T-helper 1 cell (primary cell): ENCODE measurements around the gene SLC38A2.

ENCODE experiments used
- DNase-seq, 5 donors: peaks; one replicate each; pipeline ENCODE4 v3.0.0-alpha.2; 2012 to 2020
- total RNA-seq, 4 donors: gene quantifications; one replicate each; lab custom pipeline; 2026; lab: John Stamatoyannopoulos, UW

Gene SLC38A2
- 281 to 632 (median 384) reads per million in 4 donors for total RNA-seq

DNA sequence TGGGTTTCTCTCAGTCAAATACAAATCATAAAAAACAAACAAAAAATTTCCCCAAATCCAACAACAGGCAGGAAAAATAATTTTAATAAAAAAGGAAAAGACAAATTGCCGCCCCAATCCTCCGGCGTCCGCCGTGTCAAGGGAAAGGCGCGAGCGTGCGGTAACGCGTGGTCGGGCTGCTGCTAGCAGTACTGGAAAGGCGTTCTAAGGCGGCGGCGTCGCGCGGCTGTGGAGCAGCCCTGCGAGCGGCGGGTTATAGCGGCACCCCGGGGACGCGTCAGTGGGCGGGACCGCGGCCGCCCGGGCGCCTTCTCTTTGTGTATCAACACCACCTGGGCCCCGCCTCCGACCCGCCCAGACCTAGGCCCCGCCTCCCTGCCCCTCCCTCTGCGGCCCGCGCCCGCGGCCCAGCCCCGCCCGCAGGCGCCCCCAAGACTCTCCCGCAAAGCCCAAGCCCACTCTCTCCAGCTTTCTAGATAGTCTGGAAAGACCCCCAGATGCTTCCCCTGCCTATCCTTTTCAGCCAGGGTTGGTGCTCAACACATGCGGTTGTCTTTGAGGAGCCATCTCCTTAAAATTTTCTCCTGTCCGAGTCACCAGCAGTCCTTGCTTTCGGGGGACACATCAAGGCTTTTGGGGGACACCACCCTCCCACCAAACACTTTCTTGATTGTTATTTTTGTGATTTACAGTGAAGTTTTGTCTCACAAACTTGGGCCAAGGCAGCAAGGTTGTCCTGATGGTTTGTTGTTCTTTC is at the start of gene SLC38A2:
Gene SLC38A2 (minus strand): TSS at position 230 of the 757 bp plus-strand sequence. CDS start 1,480 bp downstream, outside the sequence.
- DNase-seq, result peak; percentile 94 to 97 (median 96)

DNA sequence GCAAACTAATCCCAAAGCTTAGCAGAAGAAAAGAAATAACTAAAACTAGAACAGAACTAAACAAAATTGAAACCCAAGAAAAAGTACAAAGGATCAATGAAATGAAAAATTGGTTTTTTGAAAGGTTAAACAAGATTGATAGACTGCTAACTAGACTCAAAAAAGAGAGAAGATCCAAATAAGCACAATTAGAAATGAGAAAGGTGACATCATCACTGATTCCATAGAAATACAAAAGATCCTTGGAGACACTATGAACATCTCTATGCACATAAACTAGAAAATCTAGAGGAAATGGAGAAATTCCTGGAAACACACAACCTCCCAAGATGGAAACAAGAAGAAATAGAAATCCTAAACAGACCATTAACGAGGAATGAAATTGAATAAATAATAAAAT is 47.1 kb upstream of the SLC38A2 start:
- DNase-seq, result no peak

GRCh38 chr12:46415552-46415951 is 43.0 kb upstream of the SLC38A2 start:
- DNase-seq, result no peak

- DNase-seq, result no peak
Observed at GRCh38 chr12:46414591-46415268, 42.2 kb upstream of the SLC38A2 start.

DNA sequence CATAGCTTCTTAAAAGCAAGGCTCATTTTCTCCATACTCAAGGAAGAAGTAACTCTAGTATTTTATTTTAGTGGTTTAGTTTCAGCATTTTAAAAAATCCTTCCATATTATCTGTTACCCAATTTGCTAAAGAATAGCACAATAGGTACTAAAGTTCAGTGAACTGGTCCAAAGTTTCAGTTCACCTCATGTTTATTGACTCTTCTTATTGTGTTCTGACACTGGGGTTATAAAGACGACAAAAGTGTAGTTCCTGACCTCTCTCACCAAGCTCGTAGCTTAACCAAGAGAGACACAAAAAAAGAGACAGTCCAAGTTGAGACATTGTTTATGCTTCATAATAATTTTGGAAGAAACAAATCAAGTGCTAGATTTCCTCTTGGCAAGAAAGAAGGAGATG is 40.8 kb upstream of the SLC38A2 start:
- no peak for DNase-seq

GRCh38 chr12:46412857-46413256 is 40.3 kb upstream of the SLC38A2 start:
- DNase-seq, result no peak

- no peak for DNase-seq
Observed at GRCh38 chr12:46410495-46410894, 37.9 kb upstream of the SLC38A2 start.

DNA sequence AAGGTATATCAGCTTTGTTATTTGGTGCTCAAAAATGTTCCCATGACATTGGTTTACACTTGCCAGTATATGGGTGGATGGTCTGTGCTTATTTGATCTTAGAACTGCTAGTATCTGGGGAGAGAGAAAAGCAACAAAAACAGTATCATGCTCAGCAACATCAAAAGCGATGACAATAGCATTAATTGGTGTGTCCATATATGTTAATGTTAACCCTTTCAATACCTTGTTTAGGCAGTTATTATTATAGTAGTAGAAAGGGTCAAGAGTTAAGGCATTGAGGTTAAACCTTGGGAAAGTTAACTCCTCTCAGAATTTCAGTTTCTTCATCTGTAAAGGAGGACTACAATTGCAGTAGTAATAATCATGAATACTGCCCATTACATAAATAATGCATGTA is 37.4 kb upstream of the SLC38A2 start:
- DNase-seq, result no peak

GRCh38 chr12:46409342-46409741 is 36.8 kb upstream of the SLC38A2 start:
- DNase-seq, result no peak

DNA sequence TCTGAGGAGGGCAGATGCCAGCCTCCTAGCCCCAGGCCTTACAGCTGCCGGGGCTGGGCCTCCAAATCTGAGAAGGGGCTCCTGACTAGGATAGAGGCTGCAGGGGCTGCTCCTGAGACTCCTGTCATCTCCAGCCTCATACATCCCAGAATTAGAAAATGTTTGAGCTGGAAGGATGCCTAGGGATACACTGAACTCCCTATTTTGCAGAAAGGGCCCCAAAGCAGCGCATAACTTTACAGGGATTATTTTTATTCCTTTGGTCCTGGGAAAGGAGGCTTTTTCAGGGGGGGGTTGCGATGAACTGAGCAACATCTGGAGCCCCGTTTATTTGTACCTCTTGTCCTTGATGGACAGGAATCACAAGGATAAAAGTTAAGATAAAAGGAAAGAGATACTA is 35.9 kb upstream of the SLC38A2 start:
- no peak for DNase-seq

GRCh38 chr12:46407361-46407760 is 34.8 kb upstream of the SLC38A2 start:
- no peak for DNase-seq

GRCh38 chr12:46406352-46407027 is 33.9 kb upstream of the SLC38A2 start:
- no peak for DNase-seq

GRCh38 chr12:46404733-46405132 is 32.2 kb upstream of the SLC38A2 start:
- no peak for DNase-seq

- no peak for DNase-seq
Observed at GRCh38 chr12:46404225-46404631, 31.7 kb upstream of the SLC38A2 start.

GRCh38 chr12:46403719-46404070 is 31.1 kb upstream of the SLC38A2 start:
- DNase-seq, result no peak

DNA sequence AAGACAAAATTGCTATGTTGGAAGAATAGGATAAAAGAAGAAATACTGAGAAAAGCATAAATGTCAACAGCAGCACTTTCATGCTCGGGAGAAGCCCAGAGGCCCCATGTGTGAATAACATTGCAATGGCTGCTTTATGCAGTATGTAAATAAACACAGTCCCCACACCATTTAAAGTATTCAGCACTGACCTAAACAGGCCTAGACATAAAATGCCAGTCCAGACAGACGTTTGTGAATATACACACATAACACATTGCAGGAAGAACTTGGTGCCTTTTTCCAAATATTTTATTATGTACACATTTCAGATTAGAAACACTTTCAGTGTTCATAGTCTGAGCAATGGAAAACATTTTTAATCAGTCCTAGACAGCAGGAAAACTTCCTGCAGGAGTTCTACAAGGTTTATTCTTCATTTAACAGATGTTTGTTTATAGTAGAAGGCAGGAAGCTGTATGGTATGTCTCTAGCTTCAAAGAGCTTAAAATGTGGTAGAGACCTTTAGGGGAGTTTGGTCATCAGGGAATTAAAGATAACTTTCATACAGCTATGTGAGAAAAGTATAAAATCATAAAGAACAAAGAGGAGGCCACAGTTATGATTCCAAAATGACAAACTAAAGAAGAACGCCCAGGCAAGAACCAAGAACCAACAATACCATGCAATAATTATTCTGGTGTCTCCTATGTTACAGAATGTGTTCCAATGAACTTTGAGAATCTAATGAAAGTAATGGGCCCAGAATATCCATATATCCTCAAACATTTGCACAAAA is 30.6 kb upstream of the SLC38A2 start:
- DNase-seq, result no peak

DNA sequence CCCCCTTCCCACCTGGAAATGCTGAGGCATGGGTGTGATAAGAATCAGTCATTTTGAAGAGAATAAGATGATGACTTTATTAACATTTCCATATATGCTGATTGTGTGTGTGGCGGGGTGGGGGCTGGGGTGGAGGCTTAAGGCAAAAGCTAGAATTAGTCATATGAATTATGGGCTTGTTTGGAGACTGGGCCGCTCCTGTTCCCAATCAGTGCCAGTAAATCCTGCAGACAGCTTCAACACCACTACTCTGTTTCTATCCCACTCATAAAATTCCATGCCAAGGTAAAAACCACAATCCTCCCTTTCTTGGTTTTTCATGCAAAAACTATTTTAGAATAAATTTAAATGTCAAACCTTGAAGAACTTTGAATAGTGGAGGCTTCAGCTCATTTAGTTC is 29.9 kb upstream of the SLC38A2 start:
- no peak for DNase-seq

DNA sequence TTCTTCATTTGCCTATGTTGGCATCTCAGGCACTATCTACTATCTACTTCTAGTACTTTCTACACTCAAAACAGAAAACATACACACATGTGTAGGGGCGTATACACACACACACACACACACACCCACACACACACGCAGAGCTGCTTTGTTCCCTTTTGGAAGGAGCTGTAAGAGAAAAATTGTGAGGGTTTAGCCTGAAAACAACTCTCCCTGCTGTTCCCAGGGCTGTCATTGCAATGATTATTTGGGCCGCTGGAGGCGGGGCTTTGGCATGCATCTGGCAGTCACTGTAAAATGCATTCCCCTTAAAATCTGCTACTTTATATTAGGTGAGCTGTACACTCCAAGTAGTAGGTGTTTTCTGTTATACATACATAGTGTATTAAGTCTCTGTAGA is 29.1 kb upstream of the SLC38A2 start:
- no peak for DNase-seq

DNA sequence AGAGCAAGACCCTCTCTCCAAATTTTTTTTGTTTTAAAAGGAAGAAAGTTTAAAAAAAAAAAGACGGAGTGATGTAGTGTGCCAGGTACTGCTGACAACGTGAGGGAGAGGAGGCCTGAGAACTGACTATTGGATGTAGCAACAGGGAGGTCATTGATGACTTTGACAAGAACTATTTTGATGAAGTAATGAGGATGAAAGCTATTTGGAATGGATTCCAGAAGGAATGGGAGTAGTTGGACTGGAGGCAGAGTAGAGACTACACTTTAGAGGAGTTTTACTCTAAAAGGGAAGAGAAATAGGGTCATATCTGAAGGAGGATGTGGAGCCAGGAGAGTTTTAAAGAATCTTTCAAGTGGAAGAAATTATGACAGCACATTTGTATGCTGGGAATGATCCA is 27.8 kb upstream of the SLC38A2 start:
- DNase-seq, result no peak

- DNase-seq, result peak in 2 of 5 donors; percentile 3 to 69
Observed at GRCh38 chr12:46399461-46400248, 27.1 kb upstream of the SLC38A2 start.

GRCh38 chr12:46396826-46397225 is 24.3 kb upstream of the SLC38A2 start:
- no peak for DNase-seq

GRCh38 chr12:46395388-46395787 is 22.8 kb upstream of the SLC38A2 start:
- no peak for DNase-seq
